Measurements from ENCODE around the gene PUM1.
A peak's percentile ranks its signal among the peaks of the same experiment; 100 is the strongest.

The PUM1 gene

GRCh38 chr1:30923597-30923996 is 141.9 kb downstream of the PUM1 start:
- DNase-seq = no peak

- no peak for DNase-seq
Observed at GRCh38 chr1:30920827-30921226, 144.7 kb downstream of the PUM1 start.

- DNase-seq = no peak
Observed at GRCh38 chr1:30919025-30919881, 146.3 kb downstream of the PUM1 start.

- no peak for DNase-seq
Observed at GRCh38 chr1:30916296-30916695, 149.2 kb downstream of the PUM1 start.

- no peak for DNase-seq
Observed at GRCh38 chr1:30915491-30916230, 149.9 kb downstream of the PUM1 start.

- DNase-seq = no peak
Observed at GRCh38 chr1:30914931-30915330, 150.6 kb downstream of the PUM1 start.

- no peak for DNase-seq
Observed at GRCh38 chr1:30914587-30914922, 151.0 kb downstream of the PUM1 start.

GRCh38 chr1:30912913-30913652 is 152.4 kb downstream of the PUM1 start:
- no peak for DNase-seq

GRCh38 chr1:30912224-30912623 is 153.3 kb downstream of the PUM1 start:
- no peak for DNase-seq

- DNase-seq = peak; percentile 29
Observed at GRCh38 chr1:30911059-30911954, 154.2 kb downstream of the PUM1 start.

- DNase-seq = no peak
Observed at GRCh38 chr1:30909365-30910068, 156.0 kb downstream of the PUM1 start.

GRCh38 chr1:30908696-30909364 is 156.7 kb downstream of the PUM1 start, which contains the start of gene SDC3:
Gene SDC3, minus strand, starts transcription at chr1:30908758. Its CDS starts 172 bp downstream, at chr1:30908586.
- DNase-seq = no peak

- DNase-seq = no peak
Observed at GRCh38 chr1:30908316-30908695, 157.2 kb downstream of the PUM1 start.

- no peak for DNase-seq
Observed at GRCh38 chr1:30907481-30908315, 157.8 kb downstream of the PUM1 start.

GRCh38 chr1:30906631-30907441 is 158.7 kb downstream of the PUM1 start:
- no peak for DNase-seq

GRCh38 chr1:30905916-30906620 is 159.4 kb downstream of the PUM1 start:
- DNase-seq = no peak

- no peak for DNase-seq
Observed at GRCh38 chr1:30905403-30905802, 160.1 kb downstream of the PUM1 start.

- no peak for DNase-seq
Observed at GRCh38 chr1:30904962-30905335, 160.6 kb downstream of the PUM1 start.
